Suprapubic skin (tissue), 3 donors: ENCODE results near the gene CHKB.

Experiments used
- CTCF ChIP-seq, 2 donors: fragments of 200-600 bp in 1 of 2; fragments of 450-650 bp in 1 of 2; sonication (generic) in 1 of 2; IDR thresholded peaks; one replicate each; pipeline ENCODE4 v1.5.1; 2016 to 2019; ENCODE audit warnings: antibody characterized with exemption in 2 of 2, mild to moderate bottlenecking in 1 of 2, moderate library complexity in 1 of 2
- POLR2A ChIP-seq, 2 donors: fragments of 450-650 bp; IDR thresholded peaks; one replicate each; pipeline ENCODE4 v1.6.1; 2017; ENCODE audit warnings: antibody characterized with exemption in 2 of 2, mild to moderate bottlenecking in 2 of 2, moderate library complexity in 2 of 2

GRCh38 chr22:50604256-50605001 is 21.8 kb upstream of the CHKB start:
- TF ChIP-seq CTCF (IDR thresholded peaks at IDR 0.05) (no peak), POLR2A (IDR thresholded peaks at IDR 0.05) (no peak)
